ENCODE results near the gene CDKAL1. TPM values are rescaled to one million over a fixed set of nuclear protein-coding genes. Genes with fewer than 3 reads are reported as not detected.
"Not testable (repeated sequence)": the region's sequence is repeated elsewhere in the genome, so short reads cannot be mapped to it uniquely, and the experiment has no call there.

The CDKAL1 gene
- total RNA-seq, 1 experiment from 2014 or later, result 16.1 TPM

DNA sequence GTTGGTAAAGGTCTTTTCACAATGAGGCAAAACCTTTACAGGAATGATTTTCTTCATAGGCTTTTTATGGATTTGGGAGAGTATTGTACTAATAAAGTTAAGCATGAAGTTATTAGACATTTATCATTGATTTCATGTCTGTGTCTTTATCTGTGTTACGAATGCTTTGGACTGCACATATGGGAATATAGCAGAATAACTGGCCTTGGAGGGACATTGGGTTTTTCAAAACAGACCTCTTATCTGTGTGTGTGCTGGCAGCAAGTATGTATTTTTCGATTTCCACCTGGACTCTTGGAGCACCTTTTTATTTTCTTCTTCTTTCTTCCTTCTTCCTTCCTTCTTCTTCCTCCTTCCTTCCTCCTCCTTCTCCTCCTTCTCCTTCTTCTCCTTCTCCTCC, 74.6 kb downstream of the CDKAL1 start:
- Histone ChIP-seq H3K9me3 (ENCODE audit: insufficient read depth, low read depth) (no peaks in the 10 kb centered on the region), H3K27ac (no peak overlapping the region), H3K79me2 (ENCODE audit: low read depth) (no peaks in the 10 kb centered on the region; the same call in 1 of the 2 replicates), H3F3A (ENCODE audit: insufficient read depth, low read depth) (no peaks in the 10 kb centered on the region), H3K4me1 (replicated peaks; ENCODE audit: insufficient read depth) (no peaks in the 10 kb centered on the region), H3K4me3 (no peak overlapping the region), H3K4me2 (no peak overlapping the region), H3K9me2 (ENCODE audit: insufficient read depth) (no peaks in the 10 kb centered on the region; the same call in 1 of the 2 replicates), H3K27me3 (ENCODE audit: insufficient read depth, low read depth) (no peaks in the 10 kb centered on the region), H4K20me1 (ENCODE audit: insufficient read depth) (no peaks in the 10 kb centered on the region; the same call in 1 of the 2 replicates), H3K36me3 (ENCODE audit: low read depth) (no peaks in the 10 kb centered on the region), H2AFZ (no peak overlapping the region)
- ChIA-PET CTCF (no interaction called here), POLR2A (ENCODE audit: unreplicated experiment) (no interaction called here)
- BruUV-seq (replicated peaks), result no TSS peak
- intact Hi-C loops (cut with micrococcal nuclease; ENCODE audit: unreplicated experiment), result no loop called here
- no peak for TF ChIP-seq EZH2 (IDR thresholded peaks at IDR 0.05; ENCODE audit: low read depth)
- TF ChIP-seq, protein P1, sequence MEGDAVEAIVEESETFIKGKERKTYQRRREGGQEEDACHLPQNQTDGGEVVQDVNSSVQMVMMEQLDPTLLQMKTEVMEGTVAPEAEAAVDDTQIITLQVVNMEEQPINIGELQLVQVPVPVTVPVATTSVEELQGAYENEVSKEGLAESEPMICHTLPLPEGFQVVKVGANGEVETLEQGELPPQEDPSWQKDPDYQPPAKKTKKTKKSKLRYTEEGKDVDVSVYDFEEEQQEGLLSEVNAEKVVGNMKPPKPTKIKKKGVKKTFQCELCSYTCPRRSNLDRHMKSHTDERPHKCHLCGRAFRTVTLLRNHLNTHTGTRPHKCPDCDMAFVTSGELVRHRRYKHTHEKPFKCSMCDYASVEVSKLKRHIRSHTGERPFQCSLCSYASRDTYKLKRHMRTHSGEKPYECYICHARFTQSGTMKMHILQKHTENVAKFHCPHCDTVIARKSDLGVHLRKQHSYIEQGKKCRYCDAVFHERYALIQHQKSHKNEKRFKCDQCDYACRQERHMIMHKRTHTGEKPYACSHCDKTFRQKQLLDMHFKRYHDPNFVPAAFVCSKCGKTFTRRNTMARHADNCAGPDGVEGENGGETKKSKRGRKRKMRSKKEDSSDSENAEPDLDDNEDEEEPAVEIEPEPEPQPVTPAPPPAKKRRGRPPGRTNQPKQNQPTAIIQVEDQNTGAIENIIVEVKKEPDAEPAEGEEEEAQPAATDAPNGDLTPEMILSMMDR (conservative IDR thresholded peaks at IDR 0.05), result no peak
- DNase-seq, result no peak

DNA sequence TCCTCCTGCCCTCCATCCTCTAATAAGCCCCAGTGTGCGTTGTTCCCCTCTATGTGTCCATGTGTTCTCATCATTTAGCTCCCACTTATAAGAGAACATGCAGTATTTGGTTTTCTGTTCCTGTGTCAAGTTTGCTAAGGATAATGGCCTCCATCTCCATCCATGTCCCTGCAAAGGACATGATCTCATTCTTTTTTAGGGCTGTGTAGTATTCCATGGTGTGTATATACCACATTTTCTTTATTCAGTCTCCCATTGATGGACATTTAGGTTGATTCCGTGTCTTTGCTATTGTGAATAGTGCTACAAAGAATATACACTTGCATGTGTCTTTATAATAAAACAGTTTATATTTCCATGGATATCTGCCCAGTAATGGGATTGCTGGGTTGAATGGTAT, 75.7 kb downstream of the CDKAL1 start:
- H3K9me2 ChIP-seq (ENCODE audit: insufficient read depth); H3K27ac ChIP-seq; H4K20me1 ChIP-seq (ENCODE audit: insufficient read depth); intact Hi-C loops (cut with micrococcal nuclease; ENCODE audit: unreplicated experiment); H3K4me1 ChIP-seq (replicated peaks; ENCODE audit: insufficient read depth); H3K27me3 ChIP-seq (ENCODE audit: insufficient read depth, low read depth); H3K4me2 ChIP-seq; H3K36me3 ChIP-seq (ENCODE audit: low read depth); H3F3A ChIP-seq (ENCODE audit: insufficient read depth, low read depth); BruUV-seq (replicated peaks); H3K4me3 ChIP-seq; CTCF ChIA-PET; POLR2A ChIA-PET (ENCODE audit: unreplicated experiment); DNase-seq; H3K79me2 ChIP-seq (ENCODE audit: low read depth); H2AFZ ChIP-seq; H3K9me3 ChIP-seq (ENCODE audit: insufficient read depth, low read depth): not testable (repeated sequence)

DNA sequence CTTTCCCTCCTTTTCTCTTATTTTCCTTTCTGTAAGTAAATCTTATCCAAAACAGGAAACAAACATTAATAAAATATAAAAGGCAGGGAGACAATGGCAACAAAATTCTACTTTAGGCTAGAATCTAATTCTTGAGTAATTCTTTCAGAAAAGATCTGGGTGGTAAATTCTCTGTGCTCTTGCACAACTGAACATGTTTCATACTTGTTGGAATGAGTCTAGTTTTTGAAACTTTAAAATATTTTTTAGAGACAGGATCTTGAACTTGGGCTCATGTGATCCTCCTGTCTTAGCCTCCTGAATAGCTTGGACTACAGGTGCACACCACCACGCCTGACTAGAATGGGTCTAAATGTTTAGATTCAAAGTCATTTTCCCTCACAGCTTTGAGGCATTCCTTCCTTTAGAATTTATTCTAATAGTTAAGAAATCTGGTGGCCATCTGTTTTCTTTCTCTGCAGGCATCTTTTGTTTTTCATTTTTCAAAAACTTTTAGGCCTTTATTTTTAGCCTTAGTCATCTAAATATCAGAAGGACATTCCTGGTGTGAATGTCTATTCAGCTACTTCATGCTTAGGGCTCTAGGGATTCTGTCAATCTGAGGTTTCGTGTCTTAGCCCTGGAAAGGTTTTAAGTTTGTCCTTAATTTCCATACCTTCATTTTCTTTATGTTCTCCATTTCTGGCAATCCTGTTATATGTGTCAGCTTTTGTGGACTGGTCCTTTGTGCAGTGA, 76.5 kb downstream of the CDKAL1 start:
- Histone ChIP-seq H3K79me2 (ENCODE audit: low read depth) (no peaks in the 10 kb centered on the region; the same call in 1 of the 2 replicates), H4K20me1 (ENCODE audit: insufficient read depth) (no peaks in the 10 kb centered on the region; the same call in 1 of the 2 replicates), H3K4me1 (replicated peaks; ENCODE audit: insufficient read depth) (no peaks in the 10 kb centered on the region), H2AFZ (no peak overlapping the region), H3F3A (ENCODE audit: insufficient read depth, low read depth) (no peaks in the 10 kb centered on the region), H3K9me3 (ENCODE audit: insufficient read depth, low read depth) (no peaks in the 10 kb centered on the region), H3K4me3 (no peak overlapping the region), H3K4me2 (no peak overlapping the region), H3K27me3 (ENCODE audit: insufficient read depth, low read depth) (no peaks in the 10 kb centered on the region), H3K9me2 (ENCODE audit: insufficient read depth) (no peaks in the 10 kb centered on the region; the same call in 1 of the 2 replicates), H3K27ac (no peak overlapping the region), H3K36me3 (ENCODE audit: low read depth) (no peaks in the 10 kb centered on the region)
- DNase-seq, result no peak
- intact Hi-C loops (cut with micrococcal nuclease; ENCODE audit: unreplicated experiment), result no loop called here
- ChIA-PET CTCF (no interaction called here), POLR2A (ENCODE audit: unreplicated experiment) (no interaction called here)
- TF ChIP-seq, protein P1 (conservative IDR thresholded peaks at IDR 0.05), result no peak
- no peak for TF ChIP-seq EZH2 (IDR thresholded peaks at IDR 0.05; ENCODE audit: low read depth)
- BruUV-seq (replicated peaks), result no TSS peak

DNA sequence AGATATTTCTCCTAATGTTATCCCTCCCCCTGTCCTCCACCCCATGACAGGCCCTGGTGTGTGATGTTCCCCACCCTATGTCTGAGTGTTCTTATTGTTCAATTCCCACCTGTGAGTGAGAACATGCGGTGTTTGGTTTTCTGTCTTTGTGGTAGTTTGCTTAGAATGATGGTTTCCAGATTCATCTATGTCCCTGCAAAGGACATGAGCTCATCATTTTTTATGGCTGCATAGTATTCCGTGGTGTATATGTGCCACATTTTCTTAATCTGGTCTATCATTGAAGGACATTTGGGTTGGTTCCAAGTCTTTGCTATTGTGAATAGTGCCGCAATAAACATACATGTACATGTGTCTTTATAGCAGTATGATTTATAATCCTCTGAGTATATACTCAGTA, 83.3 kb downstream of the CDKAL1 start:
- intact Hi-C loops (cut with micrococcal nuclease; ENCODE audit: unreplicated experiment); H3K9me3 ChIP-seq (ENCODE audit: insufficient read depth, low read depth); H3K36me3 ChIP-seq (ENCODE audit: low read depth); H3K79me2 ChIP-seq (ENCODE audit: low read depth); H2AFZ ChIP-seq; H3K9me2 ChIP-seq (ENCODE audit: insufficient read depth); CTCF ChIA-PET; H3K4me1 ChIP-seq (replicated peaks; ENCODE audit: insufficient read depth); H3K4me3 ChIP-seq; H3K27ac ChIP-seq; BruUV-seq (replicated peaks); H3K4me2 ChIP-seq; DNase-seq; POLR2A ChIA-PET (ENCODE audit: unreplicated experiment); H3F3A ChIP-seq (ENCODE audit: insufficient read depth, low read depth); H4K20me1 ChIP-seq (ENCODE audit: insufficient read depth); H3K27me3 ChIP-seq (ENCODE audit: insufficient read depth, low read depth): not testable (repeated sequence)
